Muscle of back (tissue), 11 donors: ENCODE data around the gene GAK. TPM values are rescaled to one million over a fixed set of nuclear protein-coding genes. Genes with fewer than 3 reads are reported as not detected.
"Not testable (repeated sequence)": the region's sequence is repeated elsewhere in the genome, so short reads cannot be mapped to it uniquely, and the experiment has no call there.

ENCODE experiments used
- DNase-seq, 3 donors: peaks; one replicate each; pipeline versions ENCODE4 v3.0.0 to v3.0.0-alpha.2; 2013
- polyA plus RNA-seq, 10 donors: library from polyadenylated mRNA; unstranded; fragments of 120-200 nt; gene quantifications; one replicate each; pipeline ENCODE4 v1.2.1, GENCODE V29; 2013; ENCODE audit not compliant: insufficient read length in 10 of 10

Gene GAK
- polyA plus RNA-seq, 10 donors: 24.8 to 46.9 (median 32.2) TPM

DNA sequence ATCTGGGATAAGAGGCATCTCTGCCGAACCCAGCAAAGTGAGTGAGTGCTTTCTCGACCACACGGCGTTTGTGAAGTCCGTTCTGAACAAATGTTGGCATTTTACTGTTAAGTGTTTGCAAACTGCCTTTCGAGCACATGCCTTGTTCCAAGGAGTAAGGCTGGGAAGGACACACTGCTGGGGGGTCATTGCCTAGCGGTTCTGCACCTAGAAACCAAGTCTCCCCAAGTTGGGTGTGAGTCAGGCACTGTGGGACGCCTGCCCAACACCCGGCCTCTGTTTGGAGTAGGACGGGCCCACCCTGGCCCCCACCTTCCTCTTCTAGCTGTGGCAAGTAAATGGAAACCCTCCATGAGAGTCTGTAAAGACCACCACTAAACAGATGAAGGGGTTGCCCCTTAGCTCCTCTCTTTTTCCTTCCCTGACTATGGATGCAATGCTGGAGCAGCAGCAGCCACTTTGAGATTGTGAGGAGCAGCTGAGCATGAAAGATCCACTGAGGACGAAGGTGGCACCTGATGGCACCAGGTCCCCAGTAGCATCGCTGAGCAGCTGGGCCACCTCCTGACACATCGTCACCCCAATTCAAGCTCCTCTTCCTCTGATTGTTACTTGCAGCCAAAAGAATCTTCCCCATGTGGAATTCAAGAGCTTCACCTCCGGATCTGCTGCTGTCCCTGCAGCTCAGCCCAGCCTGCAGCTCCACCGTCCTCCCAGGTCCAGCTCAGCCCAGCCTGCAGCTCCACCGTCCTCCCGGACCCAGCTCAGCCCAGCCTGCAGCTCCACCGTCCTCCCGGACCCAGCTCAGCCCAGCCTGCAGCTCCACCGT lies 112.5 kb downstream of the GAK start:
- DNase-seq: no peak

DNA sequence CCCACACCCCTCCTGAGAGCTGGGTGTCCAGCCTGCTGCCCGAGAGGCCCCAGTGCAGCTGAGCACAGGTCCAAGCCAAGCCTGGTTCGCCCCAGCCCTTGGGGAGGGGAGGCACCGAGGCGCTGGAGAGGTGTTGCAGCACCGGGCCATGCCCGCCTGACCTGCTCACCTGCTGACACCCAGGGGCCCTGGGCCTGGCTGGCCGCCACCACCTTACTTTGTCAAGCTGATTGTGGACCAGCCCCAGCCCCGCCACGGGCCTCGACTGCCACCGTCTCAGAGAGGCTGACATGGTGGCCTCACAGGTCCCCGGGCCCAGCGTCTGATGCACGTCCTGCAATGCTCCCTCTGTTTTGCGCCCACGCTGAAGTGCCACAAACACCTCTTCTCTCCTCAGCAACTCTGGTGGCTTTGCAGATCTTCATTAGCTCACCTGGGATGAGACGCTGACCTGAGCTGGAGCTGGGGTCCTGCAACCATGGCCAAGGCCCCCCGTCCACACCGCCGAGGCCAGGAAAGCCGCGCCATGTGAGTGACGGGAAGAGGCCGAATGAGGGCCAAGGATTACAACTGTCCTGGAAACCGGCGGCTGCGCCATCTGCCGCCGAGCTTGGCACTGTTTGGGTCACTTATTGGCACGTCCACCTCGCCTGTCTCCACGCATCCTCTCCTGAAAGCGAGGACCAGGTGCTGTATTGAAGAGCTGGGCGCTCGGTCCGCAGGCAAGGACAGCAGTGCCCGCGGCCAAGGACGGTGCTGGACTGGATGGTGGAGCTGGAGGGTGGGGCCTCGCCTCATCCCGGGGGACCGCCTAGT lies 113.8 kb downstream of the GAK start:
- no peak for DNase-seq

DNA sequence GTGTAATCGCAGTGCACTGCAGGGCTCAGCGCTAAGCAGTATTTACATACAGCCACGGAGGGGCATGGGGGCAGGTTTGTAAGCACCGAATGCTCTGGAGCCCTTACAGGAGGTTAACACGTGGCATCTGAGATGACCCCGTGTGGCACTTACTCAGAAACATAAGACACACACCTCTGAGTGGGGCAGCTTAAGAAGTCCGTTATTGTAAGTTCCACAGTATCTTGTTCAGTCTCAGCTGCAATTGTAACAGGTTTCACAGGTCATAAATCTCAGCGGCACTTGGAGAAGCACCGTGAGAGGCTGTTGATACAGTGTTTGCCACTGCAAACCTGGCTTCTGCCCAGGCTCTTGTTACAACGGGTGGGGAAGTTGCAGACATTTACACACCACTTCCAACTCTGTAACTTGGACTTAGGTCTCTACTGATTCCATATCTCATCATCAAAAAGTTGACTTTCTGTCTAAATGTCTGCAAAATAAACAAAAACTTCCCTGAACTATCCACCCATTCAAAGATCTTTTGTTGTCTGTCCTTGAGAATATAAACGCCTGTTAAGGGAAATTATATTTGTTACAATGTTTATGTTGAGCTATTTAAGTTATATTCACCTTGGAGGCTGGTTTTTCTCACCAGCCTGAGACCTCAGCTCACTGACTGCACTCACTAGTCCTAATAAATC lies 116.5 kb downstream of the GAK start:
- DNase-seq: no peak

DNA sequence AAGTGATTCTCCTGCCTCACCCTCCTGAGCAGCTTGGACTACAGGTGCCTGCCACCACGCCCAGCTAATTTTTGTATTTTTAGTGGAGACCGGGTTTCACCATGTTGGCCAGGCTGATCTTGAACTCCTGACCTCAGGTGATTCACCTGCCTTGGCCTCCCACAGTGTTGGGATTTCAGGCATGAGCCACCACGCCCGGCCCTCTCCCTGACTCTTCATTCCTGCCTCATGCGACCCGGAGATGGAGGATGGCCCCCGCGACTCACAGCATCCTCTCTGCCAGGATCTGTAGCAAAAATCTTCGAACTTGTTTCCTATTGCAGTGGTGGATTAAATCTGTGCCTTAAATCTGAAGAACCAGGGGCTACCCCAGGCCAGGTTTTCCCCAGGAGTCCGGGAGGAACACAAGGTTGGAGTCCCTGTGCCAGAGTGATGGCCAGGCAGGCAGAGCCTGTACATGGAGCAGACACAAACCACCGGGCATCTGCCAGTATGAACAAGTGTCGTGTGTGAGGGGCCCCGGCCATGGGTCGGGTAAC lies 117.7 kb downstream of the GAK start:
- DNase-seq: no peak

DNA sequence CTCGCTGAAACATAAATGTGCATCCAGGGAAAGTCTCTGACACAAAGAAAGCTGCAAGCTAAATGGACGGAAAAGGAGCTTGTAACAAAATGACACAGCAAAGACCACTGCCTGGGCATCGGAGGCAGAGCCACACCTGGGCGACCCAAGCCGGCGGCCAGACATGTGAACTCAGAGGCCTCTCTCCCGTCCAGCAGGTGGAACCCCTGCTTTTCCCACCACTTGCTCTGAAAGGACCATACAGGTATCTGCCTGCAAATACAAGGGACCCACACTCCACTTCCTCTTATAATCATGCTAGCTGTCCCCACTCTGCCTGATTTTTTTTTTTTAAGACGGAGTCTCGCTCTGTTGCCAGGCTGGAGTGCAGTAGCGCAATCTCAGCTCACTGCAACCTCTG lies 118.2 kb downstream of the GAK start:
- DNase-seq: no peak

DNA sequence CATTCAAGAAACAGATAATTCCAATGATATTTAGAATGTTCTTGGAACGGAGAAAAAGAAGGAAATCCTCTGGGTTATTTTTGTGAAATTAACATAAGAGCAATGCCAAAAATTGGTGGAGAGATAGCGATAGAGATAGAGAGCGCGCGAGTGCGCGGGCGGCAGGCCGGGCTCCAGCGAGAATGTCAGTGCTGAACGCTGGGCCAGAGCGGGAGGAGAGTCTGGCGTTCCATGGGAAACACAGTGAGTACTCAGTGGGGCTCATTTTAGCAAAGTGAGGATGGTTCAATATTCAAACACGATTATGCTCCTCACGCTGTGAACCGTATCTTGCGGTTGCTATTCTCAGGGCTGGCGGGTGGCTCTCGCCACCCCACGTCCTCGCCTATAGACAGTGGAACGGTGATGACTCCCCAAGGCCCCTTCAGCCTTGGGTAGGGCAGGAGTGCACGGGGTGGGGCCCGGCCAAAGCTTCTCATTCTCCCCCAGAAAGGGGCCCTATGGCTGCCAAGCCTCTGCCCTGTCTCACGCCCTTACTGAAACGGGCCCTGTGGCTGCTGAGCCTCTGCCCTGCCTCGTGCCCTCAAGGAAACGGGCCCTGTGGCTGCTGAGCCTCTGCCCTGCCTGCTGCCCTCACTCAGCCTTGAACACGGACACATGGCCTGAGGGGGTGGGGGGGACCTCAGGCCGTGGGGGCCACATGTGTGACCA lies 123.1 kb downstream of the GAK start:
- DNase-seq: no peak

DNA sequence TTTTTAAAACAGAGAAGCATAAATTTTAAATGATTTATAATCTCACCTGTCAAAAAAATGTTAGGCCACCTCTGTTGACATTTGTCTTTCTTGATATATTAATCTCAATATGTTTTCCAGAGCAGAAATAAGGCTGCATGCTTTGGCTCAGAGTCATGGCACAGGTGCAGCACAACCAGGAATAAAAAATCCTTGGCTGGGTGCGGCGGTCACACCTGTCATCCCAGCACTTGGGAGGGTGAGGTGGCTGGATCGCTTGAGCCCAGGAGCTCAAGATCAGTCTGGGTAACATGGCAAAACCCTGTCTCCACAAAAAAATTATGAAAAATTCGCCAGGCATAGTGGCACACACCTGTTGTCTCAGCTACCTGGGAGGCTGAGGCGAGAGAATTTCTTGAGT lies 124.3 kb downstream of the GAK start:
- DNase-seq: no peak

DNA sequence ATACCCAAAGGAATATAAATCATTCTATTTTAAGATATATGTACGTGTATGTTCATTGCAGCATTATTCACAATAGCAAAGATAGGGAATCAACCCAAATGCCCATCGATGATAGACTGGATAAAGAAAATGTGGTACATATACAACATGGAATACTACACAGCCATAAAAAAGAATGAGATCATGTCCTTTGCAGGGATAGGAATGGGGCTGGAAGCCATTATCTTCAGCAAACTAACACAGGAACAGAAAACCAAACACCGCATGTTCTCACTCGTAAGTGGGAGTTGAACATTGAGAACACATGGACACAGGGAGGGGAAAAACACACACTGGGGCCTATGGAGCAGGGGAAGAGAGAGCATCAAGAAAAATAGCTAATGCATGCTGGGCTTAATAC lies 125.1 kb downstream of the GAK start:
- DNase-seq: not testable (repeated sequence)

DNA sequence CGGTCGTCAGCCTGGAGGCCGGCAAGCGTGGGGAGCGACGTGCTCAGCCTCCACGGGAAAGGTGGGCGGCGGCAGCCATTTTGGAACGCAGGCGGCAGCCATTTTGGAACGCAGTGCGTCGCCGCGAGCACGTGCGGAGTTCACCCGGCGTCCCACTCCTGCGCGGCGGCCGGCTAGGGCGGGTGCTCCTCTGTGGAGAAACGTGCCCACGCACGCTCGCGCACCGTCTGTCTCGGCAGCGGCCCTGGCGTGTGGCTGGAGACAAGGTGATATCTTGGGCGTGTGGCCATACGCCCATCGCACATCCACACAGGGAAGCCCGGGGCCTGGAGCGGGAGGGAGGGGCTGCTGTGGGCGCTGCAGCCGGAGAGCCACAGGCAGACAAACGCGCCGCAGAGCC lies 127.3 kb downstream of the GAK start:
- no peak for DNase-seq

DNA sequence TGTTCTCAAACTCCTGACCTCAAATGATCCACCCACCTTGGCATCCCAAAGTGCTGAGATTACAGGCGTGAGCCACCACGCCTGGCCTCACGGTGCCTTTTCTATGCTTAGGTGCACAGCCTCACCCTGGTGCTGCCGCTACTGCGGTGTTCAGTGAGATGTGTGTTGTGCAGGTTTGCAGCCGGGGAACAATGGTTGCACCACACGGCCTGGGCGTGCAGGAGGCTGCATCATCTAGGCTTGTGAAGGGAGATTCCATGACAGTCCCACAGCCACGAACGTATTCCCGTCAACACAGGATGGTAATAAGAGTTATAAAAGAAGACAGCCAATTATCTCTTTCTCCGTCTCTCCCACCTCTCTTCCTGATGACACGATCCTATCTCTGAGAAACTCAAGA lies 128.2 kb downstream of the GAK start:
- no peak for DNase-seq

DNA sequence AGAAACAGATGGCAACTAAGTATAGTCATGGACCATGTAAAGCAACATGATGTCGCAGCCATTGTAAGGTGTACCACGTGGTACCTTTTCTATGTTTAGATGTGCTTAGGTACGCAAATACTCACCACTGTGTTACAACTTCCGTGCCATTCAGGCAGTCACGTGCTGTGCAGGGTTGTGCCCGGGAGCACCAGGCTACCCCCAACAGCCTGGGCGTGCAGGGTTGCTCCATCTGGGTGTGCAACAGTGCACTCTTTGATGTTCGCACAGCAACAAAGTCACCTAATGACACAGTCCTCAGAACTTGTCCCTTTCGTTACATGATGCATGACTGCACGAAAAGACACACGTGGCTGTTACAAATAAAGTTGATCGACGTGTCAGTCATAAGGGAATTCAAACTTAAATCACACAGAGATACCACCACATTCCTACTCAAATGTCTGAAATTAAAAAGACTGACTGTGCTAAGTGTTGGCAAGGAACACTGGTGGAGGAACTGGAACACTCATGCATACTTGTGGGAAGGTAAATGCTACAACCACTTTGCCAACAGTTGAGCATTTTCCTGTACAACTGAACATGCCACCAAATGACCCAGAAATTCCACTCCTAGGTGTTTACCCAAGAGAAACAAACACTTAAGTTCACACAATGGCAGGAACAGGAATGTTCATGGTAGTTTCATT lies 130.5 kb downstream of the GAK start:
- no peak for DNase-seq

Other genes with a start within 250 kb of the GAK start
- 10 to 100 TPM in 9 of 10 donors, 1 to 10 TPM in 1; 9.0 to 25.2 (median 15.9) TPM for gene SLC49A3, start 243.2 kb downstream of the GAK start, polyA plus RNA-seq
- 10 to 100 TPM; 39.9 to 81.1 (median 52.4) TPM for gene PCGF3, start 226.5 kb downstream of the GAK start, polyA plus RNA-seq
- under 1 TPM; 0.19 to 0.74 (median 0.29) TPM for gene CPLX1, start 106.2 kb downstream of the GAK start, polyA plus RNA-seq
- gene TMEM175, start 144 bp upstream of the GAK start, polyA plus RNA-seq: 10 to 100 TPM; 14.4 to 22.1 (median 17.0) TPM
- 1 to 10 TPM; 3.4 to 6.1 (median 4.4) TPM for gene DGKQ, start 41.3 kb upstream of the GAK start, polyA plus RNA-seq
- 10 to 100 TPM in 8 of 10 donors, 1 to 10 TPM in 2; 7.9 to 16.4 (median 12.9) TPM for gene IDUA, start 54.7 kb upstream of the GAK start, polyA plus RNA-seq
- gene SLC26A1, start 61.1 kb upstream of the GAK start, polyA plus RNA-seq: 1 to 10 TPM; 1.2 to 5.1 (median 3.5) TPM
- 100 to 1,000 TPM in 9 of 10 donors, 10 to 100 TPM in 1; 76.7 to 265 (median 214) TPM for gene FGFRL1, start 79.3 kb upstream of the GAK start, polyA plus RNA-seq
- gene RNF212, start 181.2 kb upstream of the GAK start, polyA plus RNA-seq: 1 to 10 TPM; 2.9 to 6.2 (median 3.6) TPM
- 10 to 100 TPM; 33.0 to 77.0 (median 54.7) TPM for gene SPON2, start 240.3 kb upstream of the GAK start, polyA plus RNA-seq